H9 (cell line): ENCODE results near the gene G6PC1. TPM values are rescaled to one million over a fixed set of nuclear protein-coding genes. Genes with fewer than 3 reads are reported as not detected.
A peak's percentile ranks its signal among the peaks of the same experiment; 100 is the strongest.
"Not testable (repeated sequence)": the region's sequence is repeated elsewhere in the genome, so short reads cannot be mapped to it uniquely, and the experiment has no call there.

ENCODE experiments used
- DNase-seq: peaks from one replicate; pipeline ENCODE4 v3.0.0-alpha.2; 2017
- H2AFZ ChIP-seq: one replicate; pipeline ENCODE4 v1.6.1; 2013; ENCODE audit warnings: mild to moderate bottlenecking, low read length, control low read depth, moderate library complexity
- H2AK5ac ChIP-seq: 2 replicates; pipeline ENCODE4 v1.6.1; 2013; ENCODE audit warnings: low read length, control low read depth, mixed read lengths; ENCODE audit not compliant: insufficient read length
- H2BK120ac ChIP-seq: one replicate; pipeline ENCODE4 v1.6.1; 2013; ENCODE audit warnings: low read depth, mild to moderate bottlenecking, low read length, control low read depth, inconsistent platforms; ENCODE audit not compliant: poor library complexity, severe bottlenecking
- H2BK12ac ChIP-seq: 2 replicates; pipeline ENCODE4 v1.6.1; 2013; ENCODE audit warnings: low read length, control low read depth, mixed read lengths, low read depth; ENCODE audit not compliant: insufficient read length
- H2BK15ac ChIP-seq: 2 replicates; pipeline ENCODE4 v1.6.1; 2013; ENCODE audit warnings: low read depth, low read length, control low read depth
- H2BK20ac ChIP-seq: one replicate; pipeline ENCODE4 v1.6.1; 2013; ENCODE audit warnings: low read depth, mild to moderate bottlenecking, low read length, control low read depth, inconsistent platforms; ENCODE audit not compliant: poor library complexity, severe bottlenecking
- H2BK5ac ChIP-seq: 2 replicates; pipeline ENCODE4 v1.6.1; 2013; ENCODE audit warnings: low read length, control low read depth, mixed read lengths; ENCODE audit not compliant: insufficient read length
- H3K14ac ChIP-seq: 2 replicates; pipeline ENCODE4 v1.6.1; 2013; ENCODE audit warnings: low read length, control low read depth; ENCODE audit not compliant: insufficient read depth
- H3K18ac ChIP-seq: 2 replicates; pipeline ENCODE4 v1.6.1; 2013; ENCODE audit warnings: low read depth, mild to moderate bottlenecking, mixed read lengths, low read length, control low read depth; ENCODE audit not compliant: insufficient read length
- H3K23ac ChIP-seq: 2 replicates; pipeline ENCODE4 v1.6.1; 2013; ENCODE audit warnings: low read length, control low read depth, mixed read lengths, low read depth; ENCODE audit not compliant: insufficient read length
- H3K23me2 ChIP-seq: 2 replicates; pipeline ENCODE4 v1.6.1; 2013; ENCODE audit warnings: low read depth, mild to moderate bottlenecking, mixed read lengths, low read length, control low read depth; ENCODE audit not compliant: insufficient read length, poor library complexity, severe bottlenecking
- H3K27ac ChIP-seq: 2 replicates; pipeline ENCODE4 v1.5.1; 2013; ENCODE audit warnings: low read length, control low read depth, mixed read lengths, low read depth; ENCODE audit not compliant: insufficient read length
- H3K27me3 ChIP-seq: 2 replicates; pipeline ENCODE4 v1.6.1; 2013; ENCODE audit warnings: low read length, control low read depth, inconsistent platforms; ENCODE audit not compliant: insufficient read depth
- H3K4ac ChIP-seq: 2 replicates; pipeline ENCODE4 v1.6.1; 2013; ENCODE audit warnings: low read depth, mild to moderate bottlenecking, control low read depth, inconsistent platforms, low read length, moderate library complexity
- H3K4me1 ChIP-seq: 2 replicates; pipeline ENCODE4 v1.6.1; 2013; ENCODE audit warnings: low read length, control low read depth, inconsistent platforms; ENCODE audit not compliant: insufficient read depth
- H3K4me2 ChIP-seq: 2 replicates; pipeline ENCODE4 v1.6.1; 2013; ENCODE audit warnings: low read length, control low read depth, mixed read lengths; ENCODE audit not compliant: insufficient read length, insufficient read depth
- H3K56ac ChIP-seq: 2 replicates; pipeline ENCODE4 v1.6.1; 2013; ENCODE audit warnings: low read depth, mild to moderate bottlenecking, mixed read lengths, low read length, control low read depth; ENCODE audit not compliant: insufficient read length
- H3K79me1 ChIP-seq: 2 replicates; pipeline ENCODE4 v1.6.1; 2013; ENCODE audit warnings: low read depth, mild to moderate bottlenecking, moderate library complexity, low read length, control low read depth, inconsistent platforms; ENCODE audit not compliant: insufficient read depth, poor library complexity, severe bottlenecking
- H3K79me2 ChIP-seq: 2 replicates; pipeline ENCODE4 v1.6.1; 2013; ENCODE audit warnings: low read length, control low read depth, inconsistent platforms; ENCODE audit not compliant: insufficient read depth
- H3K9ac ChIP-seq: 2 replicates; pipeline ENCODE4 v1.6.1; 2013; ENCODE audit warnings: low read length, control low read depth, mixed read lengths; ENCODE audit not compliant: insufficient read length; ENCODE audit errors: extremely low read depth
- H3K9me3 ChIP-seq: one replicate; pipeline ENCODE4 v1.6.1; 2013; ENCODE audit warnings: low read depth, low read length, inconsistent platforms; ENCODE audit not compliant: control insufficient read depth
- H3T11ph ChIP-seq: one replicate; pipeline ENCODE4 v1.6.1; 2013; ENCODE audit warnings: mild to moderate bottlenecking, low read length, control low read depth, inconsistent platforms
- H4K20me1 ChIP-seq: one replicate; pipeline ENCODE4 v1.6.1; 2013; ENCODE audit not compliant: control insufficient read depth, insufficient read length, insufficient read depth
- H4K5ac ChIP-seq: 2 replicates; pipeline ENCODE4 v1.6.1; 2013; ENCODE audit warnings: low read depth, mild to moderate bottlenecking, mixed read lengths, low read length, control low read depth; ENCODE audit not compliant: insufficient read length
- H4K8ac ChIP-seq: replicated peaks from 2 replicates; pipeline ENCODE4 v1.6.1; 2013; ENCODE audit warnings: low read length, control low read depth, mixed read lengths, low read depth; ENCODE audit not compliant: insufficient read length
- H4K91ac ChIP-seq: 2 replicates; pipeline ENCODE4 v1.6.1; 2013; ENCODE audit warnings: low read depth, mild to moderate bottlenecking, moderate library complexity, mixed read lengths, low read length, control low read depth; ENCODE audit not compliant: insufficient read length
- H3K27ac Mint-ChIP-seq, 3 experiments: 2 replicates in 2 of 3; 3 replicates in 1 of 3; pipeline ENCODE4 v1.8.0; 2020 to 2021; ENCODE audit warnings: mixed read lengths in 3 of 3, mild to moderate bottlenecking in 1 of 3, moderate library complexity in 1 of 3
- H3K27me3 Mint-ChIP-seq: 2 replicates; pipeline ENCODE4 v1.8.0; 2021; ENCODE audit warnings: low read depth, mild to moderate bottlenecking, moderate library complexity, mixed read lengths
- H3K36me3 Mint-ChIP-seq, 3 experiments: 2 replicates in 2 of 3; 3 replicates in 1 of 3; pipeline ENCODE4 v1.8.0; 2020 to 2021; ENCODE audit warnings: low read depth in 3 of 3, mixed read lengths in 3 of 3; ENCODE audit not compliant: insufficient read depth in 1 of 3
- H3K4me1 Mint-ChIP-seq, 2 experiments: 2 replicates each; pipeline ENCODE4 v1.8.0; 2020; ENCODE audit warnings: mixed read lengths in 2 of 2
- H3K4me3 Mint-ChIP-seq, 2 experiments: 2 replicates in 1 of 2; 3 replicates in 1 of 2; pipeline ENCODE4 v1.8.0; 2020 to 2021; ENCODE audit warnings: mild to moderate bottlenecking in 2 of 2, mixed read lengths in 2 of 2, moderate library complexity in 1 of 2
- H3K9me3 Mint-ChIP-seq, 2 experiments: 2 replicates in 1 of 2; 3 replicates in 1 of 2; pipeline ENCODE4 v1.8.0; 2020; ENCODE audit warnings: mild to moderate bottlenecking in 2 of 2, mixed read lengths in 2 of 2, moderate library complexity in 1 of 2
- WGBS: extraction: QIAGEN DNeasy Blood & Tissue Kit; methylation state at CpG from one replicate; pipeline ENCODE4 v1.1.7; 2013; ENCODE audit warnings: missing lambda C conversion rate, low lambda C conversion rate, mixed read lengths; ENCODE audit not compliant: insufficient read length; ENCODE audit errors: extremely low coverage; 5-methylcytosine and 5-hydroxymethylcytosine counted together
- total RNA-seq: library from RNA; stranded (reverse); gene quantifications from 2 replicates; pipeline ENCODE4 v1.2.1, GENCODE V29; 2021
- TF ChIP-seq, protein P1 (sequence below): fragments of 200-600 bp; sonication (generic); conservative IDR thresholded peaks from 3 replicates; pipeline ENCODE4 v1.8.0; 2021; ENCODE audit warnings: antibody characterized with exemption, mild to moderate bottlenecking

Gene G6PC1
- total RNA-seq, 1 experiment from 2014 or later: not detected

DNA sequence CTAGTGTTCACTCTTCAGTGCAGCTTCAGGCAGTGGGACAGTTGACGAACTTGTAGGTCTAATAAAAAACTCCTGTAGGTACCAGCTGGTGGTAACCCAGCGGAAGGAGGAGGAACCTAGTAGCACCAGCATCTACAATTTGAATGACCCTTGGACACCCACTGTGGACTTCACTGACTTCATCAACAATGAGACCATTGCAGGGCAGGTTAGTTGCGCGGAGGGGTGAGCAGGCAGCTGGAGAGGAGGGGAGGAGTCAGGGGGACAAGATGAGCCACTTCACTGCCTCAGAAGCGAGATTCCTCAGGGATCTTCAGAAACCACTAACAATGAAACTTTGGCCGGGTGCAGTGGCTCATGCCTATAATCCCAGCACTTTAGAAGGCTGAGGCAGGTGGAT lies 27.3 kb upstream of the G6PC1 start:
- H3K4me3 Mint-ChIP-seq: no peak overlapping the region
- H4K8ac ChIP-seq: no peak overlapping the region
- H2BK20ac ChIP-seq: no peak overlapping the region
- no peak overlapping the region for H3K9ac ChIP-seq
- no peak overlapping the region for H2BK120ac ChIP-seq
- H3K79me1 ChIP-seq: no peaks in the 10 kb centered on the region
- no peak overlapping the region for H3K4ac ChIP-seq
- H3K23me2 ChIP-seq: no peaks in the 10 kb centered on the region
- peaks cover 36% of the 10 kb centered on the region for H3K27me3 Mint-ChIP-seq
- H3K9me3 Mint-ChIP-seq: peaks cover 21 to 23% of the 10 kb centered on the region in 2 experiments
- no peak overlapping the region for H2BK5ac ChIP-seq
- no peak overlapping the region for H4K91ac ChIP-seq
- H4K5ac ChIP-seq: no peak overlapping the region
- H3K23ac ChIP-seq: no peak overlapping the region
- no peak overlapping the region for H2AK5ac ChIP-seq
- H3K14ac ChIP-seq: no peak overlapping the region
- H4K20me1 ChIP-seq: no peaks in the 10 kb centered on the region
- H3K27ac Mint-ChIP-seq: no peak overlapping the region
- H3K9me3 ChIP-seq: no peaks in the 10 kb centered on the region
- no peaks in the 10 kb centered on the region for H3K27me3 ChIP-seq
- H3K4me2 ChIP-seq: no peak overlapping the region
- H3K18ac ChIP-seq: no peak overlapping the region
- peaks cover 0 to 9% (median 7%) of the 10 kb centered on the region in 3 experiments; a peak in 6 of 7 replicates for H3K36me3 Mint-ChIP-seq
- peaks cover 14% of the 10 kb centered on the region in 2 experiments for H3K4me1 Mint-ChIP-seq
- H2BK12ac ChIP-seq: no peak overlapping the region
- no peaks in the 10 kb centered on the region; the same call in 1 of the 2 replicates for H3K4me1 ChIP-seq
- no peaks in the 10 kb centered on the region for H3K79me2 ChIP-seq
- WGBS: no CpG with 5 or more reads among the region's 6 CpGs
- H2AFZ ChIP-seq: no peak overlapping the region
- H2BK15ac ChIP-seq: no peak overlapping the region
- H3K56ac ChIP-seq: no peak overlapping the region
- H3K27ac ChIP-seq: no peak overlapping the region
- no peak overlapping the region for H3T11ph ChIP-seq
- TF ChIP-seq, protein P1, sequence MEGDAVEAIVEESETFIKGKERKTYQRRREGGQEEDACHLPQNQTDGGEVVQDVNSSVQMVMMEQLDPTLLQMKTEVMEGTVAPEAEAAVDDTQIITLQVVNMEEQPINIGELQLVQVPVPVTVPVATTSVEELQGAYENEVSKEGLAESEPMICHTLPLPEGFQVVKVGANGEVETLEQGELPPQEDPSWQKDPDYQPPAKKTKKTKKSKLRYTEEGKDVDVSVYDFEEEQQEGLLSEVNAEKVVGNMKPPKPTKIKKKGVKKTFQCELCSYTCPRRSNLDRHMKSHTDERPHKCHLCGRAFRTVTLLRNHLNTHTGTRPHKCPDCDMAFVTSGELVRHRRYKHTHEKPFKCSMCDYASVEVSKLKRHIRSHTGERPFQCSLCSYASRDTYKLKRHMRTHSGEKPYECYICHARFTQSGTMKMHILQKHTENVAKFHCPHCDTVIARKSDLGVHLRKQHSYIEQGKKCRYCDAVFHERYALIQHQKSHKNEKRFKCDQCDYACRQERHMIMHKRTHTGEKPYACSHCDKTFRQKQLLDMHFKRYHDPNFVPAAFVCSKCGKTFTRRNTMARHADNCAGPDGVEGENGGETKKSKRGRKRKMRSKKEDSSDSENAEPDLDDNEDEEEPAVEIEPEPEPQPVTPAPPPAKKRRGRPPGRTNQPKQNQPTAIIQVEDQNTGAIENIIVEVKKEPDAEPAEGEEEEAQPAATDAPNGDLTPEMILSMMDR: peak; percentile 25; the same call in 2 of the 3 replicates
- DNase-seq: no peak

- not testable (repeated sequence) for H3K36me3 Mint-ChIP-seq, H2AK5ac ChIP-seq, H3K4me3 Mint-ChIP-seq, H3K79me1 ChIP-seq, H3K9ac ChIP-seq, H3K18ac ChIP-seq, H2BK5ac ChIP-seq, H3K23ac ChIP-seq, H2BK20ac ChIP-seq, H3K56ac ChIP-seq, H3K4me1 ChIP-seq, H2BK120ac ChIP-seq, H2BK15ac ChIP-seq, DNase-seq, H4K20me1 ChIP-seq, H4K5ac ChIP-seq, H3K79me2 ChIP-seq, H4K8ac ChIP-seq, H2AFZ ChIP-seq, H3T11ph ChIP-seq, H3K4ac ChIP-seq, H3K27ac ChIP-seq, H3K4me2 ChIP-seq, H3K23me2 ChIP-seq, H3K9me3 ChIP-seq, H3K14ac ChIP-seq, H4K91ac ChIP-seq, H2BK12ac ChIP-seq, H3K27me3 ChIP-seq
- Mint-ChIP-seq H3K27ac (peak overlapping the region in 1 of 3 experiments; percentile 57; a peak in 1 of 7 replicates), H3K27me3 (peaks cover 44% of the 10 kb centered on the region), H3K9me3 (peaks cover 21 to 23% of the 10 kb centered on the region in 2 experiments), H3K4me1 (peaks cover 19 to 20% of the 10 kb centered on the region in 2 experiments)
- no CpG with 5 or more reads among the region's 12 CpGs for WGBS
Observed at GRCh38 chr17:42873932-42874695, 26.5 kb upstream of the G6PC1 start.
